Esophagus mucosa (tissue), 1 donor: ENCODE results near the gene ACD. TPM values are rescaled to one million over a fixed set of nuclear protein-coding genes. Genes with fewer than 3 reads are reported as not detected.
"Not testable (repeated sequence)": the region's sequence is repeated elsewhere in the genome, so short reads cannot be mapped to it uniquely, and the experiment has no call there.

Source experiments
- ATAC-seq: fragments of 200-7000 bp; cut with Tn5 transposase; one replicate; pipeline ENCODE4 v1.9.1; 2020
- total RNA-seq: library from RNA; stranded (reverse); gene quantifications from one replicate; pipeline ENCODE4 v1.2.4, GENCODE V29; 2023
- donor health status: DM: yes; HTN: yes; CAD: no.

The ACD gene
- total RNA-seq = 7.8 TPM

DNA sequence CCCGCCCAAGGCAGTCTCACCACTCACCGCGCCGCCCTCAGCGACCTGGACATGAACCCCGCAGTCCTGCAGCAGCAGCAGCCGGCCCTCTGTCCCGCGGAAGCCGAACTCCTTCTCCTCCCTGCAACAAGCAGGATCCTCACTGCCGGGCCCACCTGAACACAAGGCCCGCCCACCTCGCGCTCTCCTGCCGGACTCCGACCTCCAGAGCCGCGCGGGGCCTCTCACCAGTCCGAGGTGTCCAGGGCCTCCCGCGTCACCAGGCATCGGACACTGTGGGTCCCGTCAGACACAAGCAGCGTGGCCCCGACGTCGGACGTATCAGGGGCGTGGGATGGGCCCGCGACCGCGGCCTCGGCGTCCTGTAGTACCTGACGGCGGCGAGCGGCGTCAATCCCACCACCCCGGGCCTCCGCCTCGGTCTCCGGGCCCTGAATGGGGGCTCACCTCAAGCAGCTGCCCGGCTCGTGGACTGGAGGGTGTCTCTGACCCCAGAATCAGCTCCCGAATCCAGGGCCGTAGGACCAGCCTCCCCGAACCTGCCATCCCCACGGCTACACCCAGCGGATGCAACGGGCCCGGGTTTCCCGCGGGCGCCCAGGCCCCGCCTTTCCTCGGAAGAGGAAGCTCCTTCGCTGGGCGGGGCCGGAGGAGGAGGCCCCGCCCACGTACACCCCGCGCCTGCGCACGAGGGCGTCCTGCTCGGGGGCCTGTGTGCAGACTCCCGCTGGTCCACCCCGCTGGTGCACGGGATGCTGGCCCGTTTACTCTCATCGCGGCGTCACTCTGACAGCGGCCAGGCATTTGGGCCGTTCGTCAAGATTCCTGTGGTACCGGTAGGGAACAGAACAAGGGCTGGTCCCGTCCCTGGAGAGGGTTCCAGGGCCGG is at the start of gene ACD:
ACD (minus strand) TSS at position 586 of the 889 bp plus-strand sequence; CDS start at position 546, 40 bp downstream.
- ATAC-seq = peak; percentile 86

- no peak for ATAC-seq
Measured at GRCh38 chr16:67709050-67709449, 49.0 kb upstream of the ACD start.

DNA sequence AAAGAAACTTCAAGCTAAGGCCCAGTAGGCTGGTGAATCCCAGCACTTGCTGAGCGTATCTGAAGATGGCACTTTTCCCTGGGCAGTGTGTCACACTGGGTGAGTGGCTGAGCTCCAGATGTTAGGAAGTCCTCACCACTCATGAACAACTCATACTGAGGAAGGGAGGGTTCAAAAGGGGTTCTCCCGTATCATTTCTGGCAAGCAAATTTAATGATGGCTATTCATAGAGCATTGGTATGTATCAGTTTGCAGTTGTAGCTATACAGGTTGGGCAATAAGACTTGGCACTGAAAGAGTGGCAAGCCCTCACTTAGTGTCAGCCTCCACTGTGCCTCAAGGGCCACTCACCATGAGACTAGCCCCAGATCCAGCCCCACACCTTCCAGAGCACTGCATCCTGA is 48.3 kb upstream of the ACD start:
- ATAC-seq = peak; percentile 87

DNA sequence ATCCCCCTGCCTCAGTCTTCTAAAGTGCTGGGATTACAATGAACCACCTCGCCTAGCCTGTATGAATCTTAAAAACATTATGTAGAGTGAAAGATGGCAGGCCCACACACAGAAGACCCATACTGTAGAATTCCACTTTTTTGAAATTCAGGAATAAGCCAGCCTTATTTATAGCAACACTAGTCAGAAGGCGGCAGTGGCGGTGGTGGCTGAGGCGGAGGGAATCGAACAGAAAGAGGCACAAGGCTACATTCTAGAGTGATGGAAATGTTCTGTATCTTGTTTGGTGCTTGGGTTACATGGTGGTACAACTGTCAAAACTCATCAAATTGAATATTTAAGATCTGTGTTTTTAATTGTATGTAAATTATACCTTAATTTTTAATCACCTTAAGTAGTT is 47.7 kb upstream of the ACD start:
- ATAC-seq = no peak

- no peak for ATAC-seq
Measured at GRCh38 chr16:67707210-67707609, 47.1 kb upstream of the ACD start.

DNA sequence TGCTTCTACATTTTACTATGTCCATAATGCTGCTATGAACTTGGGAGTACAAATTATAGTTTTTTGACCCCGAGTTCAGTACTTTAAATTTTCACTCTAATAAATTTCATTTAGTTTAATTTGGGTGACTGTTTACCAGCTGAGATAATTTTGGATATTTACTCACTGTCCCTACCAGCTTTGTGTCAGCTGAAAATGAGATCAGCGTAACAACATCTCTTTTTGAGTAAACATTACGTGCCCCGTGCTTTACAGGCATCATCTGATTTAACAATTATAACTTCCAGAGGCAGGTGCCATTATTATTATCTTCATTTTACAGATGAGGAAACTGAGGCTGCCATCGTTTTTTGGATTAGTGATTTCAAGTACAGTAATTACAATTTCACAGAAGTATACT is 44.0 kb upstream of the ACD start:
- ATAC-seq = no peak

DNA sequence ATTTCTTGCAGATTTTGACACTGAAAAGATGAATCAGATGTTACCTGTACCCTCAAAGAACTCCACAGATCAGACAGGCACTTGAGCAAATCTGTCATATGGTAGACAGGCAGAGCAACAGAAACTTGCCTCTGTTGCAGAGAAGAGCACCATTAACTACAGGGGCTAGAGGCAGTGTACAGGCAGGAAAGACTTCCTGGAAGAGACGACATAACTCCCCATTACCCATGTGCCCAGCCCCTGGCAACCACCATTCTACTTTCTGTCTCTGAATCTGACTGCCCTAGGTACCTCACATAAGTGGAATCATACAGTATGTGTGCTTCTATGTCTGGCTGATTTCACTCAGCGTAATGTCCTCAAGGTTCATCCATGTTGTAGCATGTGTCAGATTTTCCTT is 43.6 kb upstream of the ACD start:
- no peak for ATAC-seq

DNA sequence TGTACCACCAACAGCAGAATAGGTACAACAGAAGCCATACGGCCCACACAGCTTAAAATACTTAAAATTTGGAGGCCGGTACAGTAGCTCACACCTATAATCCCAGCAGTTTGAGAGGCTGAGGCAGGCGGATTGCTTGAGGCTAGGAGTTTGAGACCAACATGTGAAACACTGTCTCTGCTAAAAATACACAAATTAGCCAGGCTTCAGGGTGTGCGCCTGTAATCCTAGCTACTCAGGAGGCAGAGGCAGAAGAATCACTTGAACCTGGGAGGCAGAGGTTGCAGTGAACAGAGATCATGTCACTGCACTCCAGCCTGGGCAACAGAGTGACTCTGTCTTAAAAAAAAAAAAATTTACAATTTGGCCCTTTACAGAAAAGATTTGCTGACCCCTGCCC is 42.1 kb upstream of the ACD start:
- ATAC-seq = no peak

GRCh38 chr16:67701420-67701819 is 41.4 kb upstream of the ACD start:
- no peak for ATAC-seq

DNA sequence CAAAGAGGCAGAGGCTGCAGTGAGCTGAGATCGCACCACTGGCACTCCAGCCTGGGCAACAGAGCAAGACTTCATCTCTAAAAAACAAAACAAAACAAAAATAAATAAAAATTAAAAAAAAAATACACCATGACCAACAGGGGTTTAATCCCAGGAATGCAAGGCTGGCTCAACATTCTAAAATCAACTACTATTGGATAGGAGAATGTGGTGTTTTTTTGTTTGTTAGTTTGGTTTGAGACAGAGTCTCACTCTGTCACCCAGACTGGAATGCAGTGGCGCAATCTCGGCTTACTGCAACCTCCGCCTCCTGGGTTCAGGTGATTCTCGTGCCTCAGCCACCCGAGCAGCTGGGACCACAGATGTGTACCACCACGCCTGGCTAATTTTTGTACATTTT is 39.2 kb upstream of the ACD start:
- ATAC-seq = no peak

DNA sequence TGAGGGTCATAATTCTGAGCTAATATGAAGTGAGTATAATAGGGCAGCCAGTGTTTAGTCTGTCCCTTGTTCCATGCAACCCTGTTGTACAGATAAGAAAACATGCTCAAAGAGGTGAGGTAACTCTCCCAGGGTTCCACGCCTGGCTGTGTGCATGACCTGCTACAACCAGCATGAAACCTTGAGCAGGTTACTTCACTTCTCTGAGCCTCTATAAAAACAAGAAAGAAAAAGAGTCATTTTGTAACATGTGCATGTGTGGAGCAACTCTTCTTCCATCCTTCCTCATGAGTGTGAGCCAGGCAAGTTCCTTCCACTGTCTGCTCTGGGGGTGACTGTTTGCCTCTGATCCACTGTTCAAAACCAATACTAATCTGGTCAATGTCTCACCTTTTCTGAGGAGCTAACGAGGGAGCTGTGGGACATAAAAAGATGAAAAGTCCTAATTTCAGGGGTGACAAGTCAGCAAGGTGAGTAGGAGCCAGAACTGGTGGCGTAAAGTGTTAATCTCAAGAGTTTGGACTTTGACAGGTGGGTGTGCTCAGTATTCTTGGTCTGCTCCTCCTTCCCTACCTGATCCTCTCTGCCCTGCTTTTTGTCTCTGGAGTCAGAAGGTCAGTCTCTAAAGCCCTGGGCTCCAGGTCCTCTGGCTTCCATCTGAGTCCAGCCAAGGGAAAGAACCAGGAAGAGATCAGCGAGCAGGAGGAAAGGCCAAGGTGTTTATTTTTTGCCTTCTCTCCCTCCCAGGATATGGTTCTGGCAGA is 37.5 kb upstream of the ACD start:
- peak; percentile 60 for ATAC-seq

DNA sequence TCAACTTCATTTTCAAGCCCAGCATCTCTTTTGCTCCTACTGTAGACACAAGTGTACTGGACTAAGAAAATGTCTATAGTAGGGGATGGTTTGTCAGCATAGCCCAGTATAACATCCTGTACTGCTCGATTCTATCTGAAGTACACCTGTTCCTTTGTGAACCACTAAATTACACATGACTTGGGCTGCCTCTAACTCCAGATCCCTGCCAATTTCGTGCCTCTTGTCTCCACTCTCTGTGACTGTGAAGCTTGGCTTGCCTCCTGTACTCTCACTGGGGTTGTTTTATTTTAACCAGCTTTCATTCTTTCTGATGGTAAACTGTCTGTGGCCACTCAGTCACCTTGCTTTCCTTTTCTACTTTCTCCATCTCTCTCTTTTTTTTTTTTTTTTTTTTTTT is 34.6 kb upstream of the ACD start:
- ATAC-seq = no peak

- not testable (repeated sequence) for ATAC-seq
Measured at GRCh38 chr16:67693517-67694285, 33.6 kb upstream of the ACD start.

DNA sequence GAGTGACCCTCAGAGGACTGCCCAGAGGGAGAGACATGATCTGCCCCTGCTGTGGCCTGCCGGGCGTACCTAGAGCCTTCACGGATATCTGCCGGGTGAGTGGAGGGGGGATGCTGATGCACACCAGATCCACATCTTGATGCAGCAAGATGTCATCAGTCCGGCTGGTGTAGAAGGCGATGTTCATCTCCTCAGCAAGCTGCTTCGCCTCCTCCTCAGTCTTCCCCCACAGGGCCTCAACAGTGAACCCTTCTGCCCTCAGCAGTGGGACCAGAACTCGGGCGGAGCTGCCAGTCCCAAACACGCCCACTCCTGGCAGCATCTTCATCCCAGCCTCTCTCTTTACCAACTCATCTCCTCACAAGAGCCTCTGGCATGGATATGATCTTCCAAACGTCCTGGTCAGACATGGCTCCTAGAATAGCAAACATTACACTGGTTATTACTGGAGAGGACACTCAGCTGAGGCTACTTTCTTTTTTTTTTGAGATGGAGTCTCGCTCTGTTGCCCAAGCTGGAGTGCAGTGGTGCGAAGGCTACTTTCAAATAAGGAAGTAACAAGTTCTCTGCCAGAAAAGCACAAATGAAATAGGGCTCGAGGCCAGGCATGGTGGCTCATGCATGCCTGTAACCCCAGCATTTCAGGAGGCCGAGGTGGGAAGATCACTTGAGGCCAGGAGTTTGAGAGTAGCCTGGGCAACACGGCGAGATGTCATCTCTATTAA is 25.5 kb upstream of the ACD start:
- ATAC-seq = no peak

DNA sequence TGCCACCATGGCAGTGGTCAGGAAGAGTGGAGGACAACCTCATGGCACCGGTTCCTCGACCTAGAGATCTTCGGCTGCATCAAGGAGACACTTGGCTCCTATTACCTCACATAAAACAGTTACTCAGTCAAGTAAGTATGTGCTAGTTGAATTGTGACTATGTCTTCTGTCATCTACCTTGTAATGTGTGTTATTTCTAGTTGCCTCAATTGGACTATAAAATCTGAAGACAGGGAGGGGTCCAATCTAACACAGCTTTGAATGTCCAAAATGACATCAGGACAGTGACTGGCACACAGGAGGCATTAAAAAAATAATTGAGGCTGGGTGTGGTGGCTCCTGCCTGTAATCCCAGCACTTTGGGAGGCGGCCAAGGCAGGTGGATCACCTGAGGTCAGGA is 23.7 kb upstream of the ACD start:
- ATAC-seq = peak; percentile 84

GRCh38 chr16:67679935-67680897 is 20.2 kb upstream of the ACD start:
- ATAC-seq = no peak

DNA sequence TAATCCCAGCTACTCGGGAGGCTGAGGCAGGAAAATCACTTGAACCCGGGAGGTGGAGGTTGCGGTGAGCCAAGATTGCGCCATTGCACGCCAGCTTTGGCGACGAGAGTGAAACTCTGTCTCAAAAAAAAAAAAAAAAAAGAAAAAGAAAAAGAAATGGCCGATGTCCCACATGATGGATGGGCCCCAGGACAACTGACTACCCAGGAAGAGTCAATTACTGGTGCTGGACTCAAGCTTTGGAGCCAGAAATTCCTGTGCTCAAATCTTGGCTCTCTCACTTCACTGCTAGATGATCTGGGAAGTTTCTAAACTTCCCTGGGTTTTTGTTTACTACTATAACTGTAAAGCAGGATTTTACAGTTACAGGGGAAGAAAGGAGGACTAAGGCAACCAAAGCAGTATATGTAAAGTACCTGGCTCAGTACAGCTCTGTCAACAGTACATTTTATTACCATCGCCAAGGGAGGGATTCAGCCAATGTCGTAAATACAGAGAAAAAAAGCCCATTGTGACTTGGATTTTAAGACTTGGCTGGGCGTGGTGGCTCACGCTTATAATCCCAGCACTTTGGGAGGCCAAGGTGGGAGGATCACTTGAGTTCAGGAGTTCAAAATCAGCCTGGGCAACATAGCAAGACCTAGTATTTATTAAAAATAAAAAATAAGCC is 18.4 kb upstream of the ACD start:
- no peak for ATAC-seq

- ATAC-seq = no peak
Measured at GRCh38 chr16:67677712-67678111, 17.7 kb upstream of the ACD start.

GRCh38 chr16:67676939-67677338 is 16.9 kb upstream of the ACD start:
- no peak for ATAC-seq

- peak; percentile 73 for ATAC-seq
Measured at GRCh38 chr16:67676516-67676915, 16.5 kb upstream of the ACD start.

GRCh38 chr16:67675999-67676398 is 15.9 kb upstream of the ACD start:
- no peak for ATAC-seq
